Measurements from ENCODE around the gene FHOD3.
A peak's percentile ranks its signal among the peaks of the same experiment; 100 is the strongest.

The FHOD3 gene

GRCh38 chr18:36732264-36732663 lies 434.8 kb downstream of the FHOD3 start:
- DNase-seq (ENCODE audit: low read depth) = no peak
- H3K4me3 ChIP-seq (ENCODE audit: low read depth, low read length) = no peak overlapping the region
- no peak for TF ChIP-seq CTCF (IDR thresholded peaks at IDR 0.05; ENCODE audit: control insufficient read depth, extremely low read depth, insufficient read depth)

GRCh38 chr18:36733150-36733549 lies 435.6 kb downstream of the FHOD3 start:
- TF ChIP-seq CTCF (IDR thresholded peaks at IDR 0.05; ENCODE audit: control insufficient read depth, extremely low read depth, insufficient read depth) = no peak
- H3K4me3 ChIP-seq (ENCODE audit: low read depth, low read length) = no peak overlapping the region
- no peak for DNase-seq (ENCODE audit: low read depth)

- no peak for TF ChIP-seq CTCF (IDR thresholded peaks at IDR 0.05; ENCODE audit: control insufficient read depth, extremely low read depth, insufficient read depth)
- DNase-seq (ENCODE audit: low read depth) = no peak
- no peak overlapping the region for H3K4me3 ChIP-seq (ENCODE audit: low read depth, low read length)
Observed at GRCh38 chr18:36734596-36734995, 437.1 kb downstream of the FHOD3 start.

GRCh38 chr18:36735130-36735529 lies 437.6 kb downstream of the FHOD3 start:
- no peak overlapping the region for H3K4me3 ChIP-seq (ENCODE audit: low read depth, low read length)
- TF ChIP-seq CTCF (IDR thresholded peaks at IDR 0.05; ENCODE audit: control insufficient read depth, extremely low read depth, insufficient read depth) = no peak
- DNase-seq (ENCODE audit: low read depth) = no peak

- H3K4me3 ChIP-seq (ENCODE audit: low read depth, low read length) = no peak overlapping the region
- no peak for TF ChIP-seq CTCF (IDR thresholded peaks at IDR 0.05; ENCODE audit: control insufficient read depth, extremely low read depth, insufficient read depth)
- no peak for DNase-seq (ENCODE audit: low read depth)
Observed at GRCh38 chr18:36736094-36736493, 438.6 kb downstream of the FHOD3 start.

GRCh38 chr18:36737316-36737715 lies 439.8 kb downstream of the FHOD3 start:
- no peak for TF ChIP-seq CTCF (IDR thresholded peaks at IDR 0.05; ENCODE audit: control insufficient read depth, extremely low read depth, insufficient read depth)
- no peak for DNase-seq (ENCODE audit: low read depth)

GRCh38 chr18:36744261-36744876 lies 446.9 kb downstream of the FHOD3 start:
- H3K4me3 ChIP-seq (ENCODE audit: low read depth, low read length) = no peak overlapping the region
- DNase-seq (ENCODE audit: low read depth) = peak; percentile 19
- TF ChIP-seq CTCF (IDR thresholded peaks at IDR 0.05; ENCODE audit: control insufficient read depth, extremely low read depth, insufficient read depth) = no peak

More at GRCh38 chr18:36737316-36737715, 439.8 kb downstream of the FHOD3 start:
- no peak overlapping the region for H3K4me3 ChIP-seq (ENCODE audit: low read depth, low read length)

Measured in LNCaP clone FGC (cell line).